Tibial artery (tissue), 4 donors: ENCODE measurements around the gene TSHZ2.

Experiments
- DNase-seq, 2 donors: peaks; one replicate each; pipeline ENCODE4 v3.0.0-alpha.2; 2019
- H3K27ac ChIP-seq, 2 donors: fragments of 200-600 bp; sonication (generic) in 1 of 2; 1 replicate in 1 of 2; 2 replicates in 1 of 2; pipeline ENCODE4 v1.5.1; 2018 to 2019; ENCODE audit warnings: mild to moderate bottlenecking in 1 of 2
- H3K27me3 ChIP-seq, 2 donors: fragments of 200-600 bp; sonication (generic) in 1 of 2; one replicate each; pipeline versions ENCODE4 v1.5.1 to v1.6.0; 2016 to 2019
- H3K36me3 ChIP-seq, 3 donors: fragments of 200-600 bp; sonication (generic) in 2 of 3; one replicate each; pipeline ENCODE4 v1.5.1; 2016 to 2019; ENCODE audit warnings: mild to moderate bottlenecking in 2 of 3
- H3K4me1 ChIP-seq, 4 donors: fragments of 200-600 bp; sonication (generic) in 2 of 4; 1 replicate in 3 of 4; 2 replicates in 1 of 4; pipeline ENCODE4 v1.5.1; 2016 to 2019
- H3K4me3 ChIP-seq, 2 donors: fragments of 200-600 bp; sonication (generic) in 1 of 2; 1 replicate in 1 of 2; 2 replicates in 1 of 2; pipeline ENCODE4 v1.5.1; 2018 to 2019; ENCODE audit warnings: mild to moderate bottlenecking in 2 of 2
- H3K9me3 ChIP-seq, 3 donors: fragments of 200-600 bp; sonication (generic) in 1 of 3; one replicate each; pipeline ENCODE4 v1.5.1; 2016 to 2019
- intact Hi-C: fragments of 100-400 bp; cut with DNase I; formaldehyde crosslinking; loops from one replicate; pipeline ENCODE4 v1.15.0; 2023; ENCODE audit warnings: low total_unique reads
- TF ChIP-seq, protein P1 (sequence below), 2 experiments: fragments of 200-600 bp in 1 of 2; fragments of 450-650 bp in 1 of 2; IDR thresholded peaks; one replicate each; pipeline ENCODE4 v1.5.1; 2017 to 2019; ENCODE audit warnings: antibody characterized with exemption in 2 of 2, mild to moderate bottlenecking in 1 of 2, moderate library complexity in 1 of 2

TSHZ2 gene

DNA sequence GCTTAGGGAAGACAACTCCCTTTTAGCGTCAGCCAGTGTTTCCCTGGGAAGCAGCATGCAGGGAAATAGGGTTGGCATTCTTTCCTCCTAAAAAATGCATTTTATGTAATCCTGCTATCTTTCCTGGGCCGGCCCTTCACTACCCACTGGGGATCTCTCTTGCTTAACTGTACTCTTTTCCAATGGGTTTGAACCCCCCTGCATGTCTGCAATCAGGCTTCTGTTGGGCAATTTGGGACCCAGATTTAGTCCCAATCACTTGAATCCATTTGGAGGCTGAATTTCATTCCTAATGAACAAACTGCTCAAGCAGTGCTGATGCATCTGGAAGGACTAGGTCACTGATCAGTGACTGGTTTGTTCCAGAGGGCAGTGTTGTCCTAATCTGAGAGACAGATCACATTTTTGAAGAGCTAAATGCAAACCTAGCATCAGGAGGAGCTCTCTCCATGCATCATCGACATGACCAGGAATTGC, 152.0 kb downstream of the TSHZ2 start:
- Histone ChIP-seq H3K4me1 (no peaks in the 10 kb centered on the region), H3K36me3 (no peaks in the 10 kb centered on the region), H3K27ac (no peak overlapping the region), H3K9me3 (no peaks in the 10 kb centered on the region), H3K4me3 (no peak overlapping the region), H3K27me3 (no peaks in the 10 kb centered on the region)
- intact Hi-C loops, result no loop called here
- DNase-seq, result peak; percentile 67 to 76
- TF ChIP-seq, protein P1, sequence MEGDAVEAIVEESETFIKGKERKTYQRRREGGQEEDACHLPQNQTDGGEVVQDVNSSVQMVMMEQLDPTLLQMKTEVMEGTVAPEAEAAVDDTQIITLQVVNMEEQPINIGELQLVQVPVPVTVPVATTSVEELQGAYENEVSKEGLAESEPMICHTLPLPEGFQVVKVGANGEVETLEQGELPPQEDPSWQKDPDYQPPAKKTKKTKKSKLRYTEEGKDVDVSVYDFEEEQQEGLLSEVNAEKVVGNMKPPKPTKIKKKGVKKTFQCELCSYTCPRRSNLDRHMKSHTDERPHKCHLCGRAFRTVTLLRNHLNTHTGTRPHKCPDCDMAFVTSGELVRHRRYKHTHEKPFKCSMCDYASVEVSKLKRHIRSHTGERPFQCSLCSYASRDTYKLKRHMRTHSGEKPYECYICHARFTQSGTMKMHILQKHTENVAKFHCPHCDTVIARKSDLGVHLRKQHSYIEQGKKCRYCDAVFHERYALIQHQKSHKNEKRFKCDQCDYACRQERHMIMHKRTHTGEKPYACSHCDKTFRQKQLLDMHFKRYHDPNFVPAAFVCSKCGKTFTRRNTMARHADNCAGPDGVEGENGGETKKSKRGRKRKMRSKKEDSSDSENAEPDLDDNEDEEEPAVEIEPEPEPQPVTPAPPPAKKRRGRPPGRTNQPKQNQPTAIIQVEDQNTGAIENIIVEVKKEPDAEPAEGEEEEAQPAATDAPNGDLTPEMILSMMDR (IDR thresholded peaks at IDR 0.05), result no peak

DNA sequence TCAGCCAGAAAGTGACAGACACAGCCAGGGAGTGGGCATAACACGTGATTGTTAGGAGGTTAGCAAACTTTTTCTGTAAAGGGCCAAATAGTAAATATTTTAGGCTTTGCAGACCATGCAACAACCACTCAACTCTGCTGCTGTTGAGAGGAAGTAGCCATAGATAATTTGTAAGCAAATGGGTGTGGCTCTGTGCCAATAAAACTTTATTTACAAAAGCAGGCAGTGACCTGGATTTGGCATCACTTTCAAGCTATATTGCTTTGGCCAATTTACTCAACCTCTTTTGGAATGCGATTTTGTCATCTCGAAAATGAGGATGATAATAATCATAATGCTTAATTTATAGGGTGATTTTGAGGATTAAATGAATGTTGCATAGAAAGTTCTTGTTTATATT, 152.6 kb downstream of the TSHZ2 start:
- H3K27ac ChIP-seq, result no peak overlapping the region
- H3K4me3 ChIP-seq, result no peak overlapping the region
- intact Hi-C loops, result no loop called here
- TF ChIP-seq, protein P1 (IDR thresholded peaks at IDR 0.05), result no peak
- no peaks in the 10 kb centered on the region for H3K27me3 ChIP-seq
- H3K9me3 ChIP-seq, result no peaks in the 10 kb centered on the region
- DNase-seq, result no peak
- H3K36me3 ChIP-seq, result no peaks in the 10 kb centered on the region
- H3K4me1 ChIP-seq, result no peaks in the 10 kb centered on the region

DNA sequence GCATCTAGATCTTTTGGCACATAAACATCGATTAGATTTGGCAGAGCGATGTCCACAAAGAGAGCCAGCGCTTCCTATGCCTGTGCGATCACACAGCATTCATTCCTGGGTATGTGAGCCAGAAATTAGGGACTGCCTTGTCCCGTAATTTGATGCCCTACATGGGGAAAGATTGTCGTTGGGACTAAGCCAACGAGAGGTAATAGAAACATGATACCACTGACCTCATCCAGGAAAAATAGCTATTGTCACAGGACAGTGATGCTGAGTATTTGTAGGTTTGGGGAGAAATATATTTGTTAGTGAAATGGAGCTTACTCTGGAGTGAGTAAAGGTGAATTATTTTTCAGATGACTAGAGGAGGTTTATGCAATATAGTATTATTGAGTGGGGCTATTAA, 154.0 kb downstream of the TSHZ2 start:
- H3K4me3 ChIP-seq, result no peak overlapping the region
- intact Hi-C loops, result no loop called here
- H3K27ac ChIP-seq, result no peak overlapping the region
- no peak for DNase-seq
- no peaks in the 10 kb centered on the region for H3K36me3 ChIP-seq
- TF ChIP-seq, protein P1 (IDR thresholded peaks at IDR 0.05), result no peak
- no peaks in the 10 kb centered on the region for H3K9me3 ChIP-seq
- no peaks in the 10 kb centered on the region for H3K27me3 ChIP-seq
- H3K4me1 ChIP-seq, result no peaks in the 10 kb centered on the region

DNA sequence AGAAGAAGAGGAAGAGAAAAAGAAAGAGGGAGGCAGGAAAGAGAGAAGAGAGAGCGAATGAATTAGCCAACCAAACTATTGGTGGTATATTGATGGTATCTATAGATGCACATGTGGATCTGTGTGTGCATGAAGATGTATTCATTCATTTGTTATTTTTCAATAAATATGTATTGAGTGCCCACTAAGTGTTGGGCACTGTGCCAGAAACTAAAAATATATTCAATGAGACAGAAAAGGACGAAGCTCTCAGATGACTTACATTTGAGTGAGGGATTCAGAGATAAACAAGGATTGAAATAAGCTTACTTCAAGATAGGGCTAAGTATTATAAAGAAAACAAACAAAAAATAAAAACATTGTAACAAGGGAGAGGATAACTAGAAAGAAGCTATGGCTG, 154.9 kb downstream of the TSHZ2 start:
- Histone ChIP-seq H3K27me3 (no peaks in the 10 kb centered on the region), H3K27ac (no peak overlapping the region), H3K4me3 (no peak overlapping the region), H3K36me3 (no peaks in the 10 kb centered on the region), H3K9me3 (no peaks in the 10 kb centered on the region), H3K4me1 (no peaks in the 10 kb centered on the region)
- intact Hi-C loops, result no loop called here
- TF ChIP-seq, protein P1 (IDR thresholded peaks at IDR 0.05), result no peak
- no peak for DNase-seq

DNA sequence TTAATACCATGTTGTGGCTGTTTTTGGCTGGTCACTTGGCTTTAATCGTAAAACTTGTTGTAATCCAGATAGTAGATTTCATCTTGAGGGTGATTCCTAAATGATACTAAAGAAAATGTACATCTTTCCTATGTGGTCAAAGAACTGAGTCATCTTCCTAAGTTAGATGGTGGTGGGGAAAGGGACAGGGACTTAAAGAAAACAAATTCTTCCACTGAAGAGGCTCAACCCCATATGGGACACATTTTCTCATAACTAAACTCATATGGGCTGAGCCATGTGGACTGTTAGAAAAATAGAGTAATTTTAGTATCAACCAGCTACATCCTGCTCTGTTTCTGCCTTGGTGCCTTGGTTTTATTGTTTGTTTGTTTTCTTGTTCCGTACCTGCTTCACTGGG, 155.8 kb downstream of the TSHZ2 start:
- intact Hi-C loops, result no loop called here
- no peak for DNase-seq
- TF ChIP-seq, protein P1 (IDR thresholded peaks at IDR 0.05), result no peak

DNA sequence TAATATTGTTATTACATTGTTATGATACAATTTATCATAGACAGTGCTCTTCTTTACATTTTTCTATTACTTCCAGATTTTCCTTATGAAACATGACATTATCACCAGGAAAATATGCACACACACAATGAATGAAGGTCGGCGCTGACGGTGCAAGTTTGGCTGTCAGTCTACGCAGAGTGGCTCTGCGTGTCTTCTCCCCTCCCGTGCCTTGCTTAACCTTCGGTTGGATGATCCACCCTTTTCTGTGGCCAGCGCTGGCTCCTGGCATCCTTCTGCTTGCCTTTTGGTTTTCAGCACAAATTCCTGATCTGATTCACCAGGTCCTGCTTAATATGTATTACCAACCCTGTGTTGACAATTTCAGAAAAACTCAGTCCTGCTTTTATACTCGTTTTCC, 157.4 kb downstream of the TSHZ2 start:
- Histone ChIP-seq H3K36me3 (no peaks in the 10 kb centered on the region), H3K4me3 (no peak overlapping the region), H3K4me1 (no peaks in the 10 kb centered on the region), H3K9me3 (no peaks in the 10 kb centered on the region), H3K27me3 (no peaks in the 10 kb centered on the region), H3K27ac (no peak overlapping the region)
- no peak for DNase-seq
- intact Hi-C loops, result no loop called here
- TF ChIP-seq, protein P1 (IDR thresholded peaks at IDR 0.05), result no peak

More for the DNA sequence above, 155.8 kb downstream of the TSHZ2 start:
- Histone ChIP-seq H3K27me3 (no peaks in the 10 kb centered on the region), H3K9me3 (no peaks in the 10 kb centered on the region), H3K4me1 (no peaks in the 10 kb centered on the region), H3K27ac (no peak overlapping the region), H3K36me3 (no peaks in the 10 kb centered on the region), H3K4me3 (no peak overlapping the region)
